SW 1271 (cell line): Measurements from ENCODE around the gene RBM43.
A peak's percentile ranks its signal among the peaks of the same experiment; 100 is the strongest.
"Not testable (repeated sequence)": the region's sequence is repeated elsewhere in the genome, so short reads cannot be mapped to it uniquely, and the experiment has no call there.

Experiments used
- DNase-seq, 2 experiments: peaks; one replicate each; lab custom pipeline; 2025; lab: John Stamatoyannopoulos, UW

Gene RBM43

DNA sequence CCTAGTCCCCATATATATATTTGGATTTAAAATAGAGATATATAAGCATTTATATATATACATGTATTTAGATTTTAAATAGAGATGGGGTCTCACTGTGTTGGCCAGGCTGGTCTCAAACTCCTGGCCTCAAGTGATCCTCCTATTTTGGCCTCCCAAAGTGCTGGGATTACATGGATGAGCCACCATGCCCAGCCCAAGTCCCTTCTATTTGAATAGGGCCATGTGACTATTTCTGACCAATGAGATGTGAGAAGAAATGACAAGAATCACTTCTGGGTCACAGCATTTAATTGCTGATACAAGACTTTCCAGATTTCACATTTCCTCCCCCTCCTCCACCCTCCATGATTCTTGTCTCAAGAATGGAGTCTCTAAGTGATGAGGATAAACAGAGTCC, 6.4 kb upstream of the RBM43 start:
- DNase-seq, result no peak

DNA sequence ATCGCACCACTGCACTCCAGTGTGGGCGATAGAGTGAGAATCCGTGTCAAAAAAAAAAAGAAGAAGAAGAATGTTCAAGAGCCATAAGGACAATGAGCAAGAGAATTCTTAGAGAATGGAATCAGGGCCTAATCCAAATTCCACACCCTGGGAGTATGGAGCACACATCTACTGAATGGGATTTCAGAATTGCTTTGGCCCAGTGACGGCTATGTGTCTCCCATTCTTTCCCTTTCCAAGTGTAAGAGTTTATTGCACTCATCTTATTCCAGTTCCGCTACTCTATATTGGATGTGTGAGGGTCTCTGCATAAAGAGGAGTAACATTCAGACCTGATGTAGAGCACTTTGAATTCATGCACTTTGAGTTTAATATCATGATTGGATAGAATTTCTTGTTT, 5.9 kb upstream of the RBM43 start:
- DNase-seq, result no peak

DNA sequence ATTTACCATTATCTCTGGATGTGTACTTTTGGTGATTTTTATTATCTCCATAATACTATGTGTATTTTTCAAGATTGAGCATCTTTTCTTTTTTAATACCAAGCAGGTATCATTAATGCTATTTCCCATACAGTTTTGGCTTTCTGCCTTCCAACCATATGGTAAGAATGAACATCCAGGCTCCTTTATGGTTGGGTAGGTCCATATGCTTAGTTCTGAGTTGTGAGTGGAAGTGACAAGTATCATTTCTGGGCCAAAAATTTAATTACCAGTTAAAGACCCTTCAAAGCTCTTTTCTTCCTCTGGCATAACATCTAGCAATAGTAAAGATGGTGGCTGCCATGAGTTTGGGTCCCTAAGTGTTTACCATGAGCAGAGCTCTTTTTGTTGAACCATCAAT, 4.3 kb upstream of the RBM43 start:
- DNase-seq, result no peak

DNA sequence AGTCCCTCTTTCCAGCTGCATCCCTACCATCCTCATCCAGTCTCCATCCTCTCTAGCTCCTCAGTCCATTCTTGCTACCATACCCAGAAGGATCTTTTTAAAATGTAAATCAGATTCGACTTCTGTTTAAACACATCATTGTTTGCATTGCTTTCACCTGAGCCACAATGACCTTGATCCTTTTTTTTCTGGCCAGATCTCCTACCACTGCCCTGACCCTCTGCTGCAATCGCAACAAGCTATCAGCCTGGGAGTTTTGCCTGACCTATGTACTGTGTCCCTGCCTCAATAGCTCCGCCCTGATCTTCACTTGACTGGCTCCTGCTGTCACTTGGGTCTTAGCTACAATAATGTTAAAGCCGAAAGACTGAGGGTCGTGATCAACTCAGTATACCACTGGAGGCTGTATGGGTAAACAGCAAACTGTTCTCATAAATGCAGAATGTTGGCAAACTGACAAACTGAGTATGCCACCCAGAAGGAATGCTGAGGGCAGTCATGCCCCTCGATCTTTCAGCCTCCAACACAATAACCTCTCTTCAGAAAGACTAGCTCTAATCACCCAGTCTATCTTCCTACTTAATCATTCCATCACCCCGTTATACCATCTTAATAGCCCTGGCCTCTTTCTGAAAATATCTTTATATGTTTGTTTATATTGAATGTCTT, 2.6 kb upstream of the RBM43 start:
- DNase-seq, result no peak

DNA sequence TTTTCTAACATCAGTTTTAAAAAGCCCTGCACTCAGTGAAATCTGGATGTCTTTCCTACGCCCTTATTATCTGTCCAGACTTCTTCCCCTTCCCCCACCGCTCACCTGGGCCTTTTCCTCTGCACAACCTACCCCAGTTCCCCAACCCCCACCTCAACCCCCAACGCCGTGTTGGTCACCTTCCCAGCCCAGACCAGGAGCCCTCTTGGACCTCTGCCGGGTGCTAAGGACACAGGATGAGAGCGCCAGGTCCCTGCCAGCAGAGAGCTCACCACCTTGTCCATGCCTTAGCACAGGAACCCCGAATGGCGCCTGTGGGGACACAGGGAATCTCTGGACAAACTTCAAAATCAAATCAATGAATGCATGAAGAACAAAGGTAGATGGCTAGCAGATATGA, 966 bp upstream of the RBM43 start:
- no peak for DNase-seq

DNA sequence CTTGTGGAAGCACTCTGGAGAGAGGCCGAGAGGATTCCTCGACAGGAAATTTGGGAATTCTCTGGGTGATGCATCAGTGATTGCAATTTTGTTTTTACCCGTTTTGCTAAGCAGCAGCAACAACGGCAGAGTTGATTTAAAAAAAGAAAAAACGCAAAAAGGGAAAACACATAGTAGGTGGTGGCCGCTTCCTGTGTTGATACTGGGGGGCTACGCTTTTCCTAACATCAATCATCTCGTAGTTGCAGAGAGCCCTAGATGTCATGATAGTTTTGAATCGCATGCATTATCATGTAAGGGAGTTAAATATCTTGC, 271 bp upstream of the RBM43 start:
- no peak for DNase-seq

DNA sequence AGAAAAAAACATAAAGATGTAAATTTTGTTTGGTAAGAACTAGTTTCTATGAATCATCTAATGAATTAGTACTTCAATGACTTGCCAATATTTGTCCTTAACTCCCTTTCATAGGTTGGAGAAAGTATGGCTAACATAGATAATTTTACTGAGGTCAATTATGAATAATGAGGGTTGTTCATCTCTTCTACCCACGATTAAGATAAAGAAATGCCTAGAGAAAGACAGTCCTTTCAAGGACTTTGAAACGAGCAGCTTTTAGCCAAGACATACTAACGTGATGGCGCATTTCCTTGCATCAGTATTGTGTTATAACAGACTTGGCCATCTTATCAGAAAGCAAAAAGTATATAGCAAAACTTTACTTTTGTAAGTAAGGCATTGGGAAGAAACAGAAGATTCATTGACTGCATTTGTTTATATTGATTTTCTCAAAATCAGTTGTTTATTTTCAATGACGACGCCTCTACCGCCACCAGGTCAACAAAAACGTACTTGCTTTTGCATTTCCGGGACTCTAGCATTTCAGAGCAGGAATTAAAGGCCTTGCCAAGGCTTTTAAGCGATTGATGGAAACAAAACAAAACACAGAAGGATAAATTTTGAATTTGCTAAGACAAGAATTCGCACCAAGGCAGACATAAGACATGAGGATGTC, 961 bp downstream of the RBM43 start:
- peak in 1 of 2 experiments; percentile 41 for DNase-seq

DNA sequence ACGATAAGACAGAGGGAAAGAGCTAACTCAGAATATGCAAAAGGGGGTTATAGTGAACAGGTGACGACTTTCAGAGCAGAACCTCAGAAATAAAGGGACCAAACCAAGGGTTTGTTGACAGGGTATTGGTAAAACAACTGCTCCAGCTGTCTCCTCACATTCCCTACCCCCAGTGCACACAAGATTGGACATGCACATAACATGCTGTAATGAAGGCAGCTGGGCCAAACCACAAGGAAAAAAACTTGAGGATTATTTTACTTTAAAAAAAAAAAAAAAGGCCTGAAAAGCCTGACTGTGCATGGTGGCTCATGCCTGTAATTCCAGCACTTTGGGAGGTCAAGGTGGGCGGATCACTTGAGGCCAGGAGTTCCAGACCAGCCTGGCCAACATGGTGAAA, 3.5 kb downstream of the RBM43 start:
- DNase-seq, result no peak

DNA sequence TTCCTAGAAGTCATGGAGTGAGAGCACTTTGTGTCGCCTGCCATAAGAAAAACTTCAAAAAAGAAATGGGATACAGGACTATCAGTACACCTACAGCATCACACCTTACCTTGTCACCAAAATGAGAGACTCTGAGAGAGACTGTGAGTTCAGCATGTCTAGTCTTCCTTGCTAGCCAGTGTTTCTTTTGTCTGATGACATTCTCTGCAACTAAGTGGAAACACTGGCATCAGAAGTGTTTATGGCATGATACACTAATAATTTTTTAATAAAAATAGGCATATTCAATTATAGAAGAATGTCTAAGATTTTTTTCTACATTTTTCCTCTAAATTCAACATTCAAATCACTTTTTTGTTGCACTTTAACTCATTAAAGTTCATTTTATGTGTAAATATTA, 9.0 kb downstream of the RBM43 start:
- DNase-seq, result no peak

DNA sequence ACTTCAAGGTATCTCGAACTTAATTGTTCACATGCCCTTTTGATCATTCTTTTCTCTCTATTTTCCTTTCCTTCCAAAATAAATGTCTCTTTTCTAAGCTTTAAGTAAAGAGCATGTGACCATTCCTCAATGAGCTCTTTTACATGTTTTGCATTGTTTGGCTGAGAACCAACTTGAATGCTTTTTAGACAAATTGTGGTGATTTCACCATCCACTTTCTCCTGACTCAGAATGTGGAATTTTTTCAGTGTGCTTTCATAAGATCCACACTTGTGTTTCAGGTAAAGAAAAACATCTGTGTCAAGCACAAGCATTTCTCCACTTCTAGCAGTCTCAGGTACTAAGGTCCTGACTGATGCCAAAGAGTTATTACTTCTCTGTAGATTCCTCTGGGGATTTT, 10.7 kb downstream of the RBM43 start:
- no peak for DNase-seq

DNA sequence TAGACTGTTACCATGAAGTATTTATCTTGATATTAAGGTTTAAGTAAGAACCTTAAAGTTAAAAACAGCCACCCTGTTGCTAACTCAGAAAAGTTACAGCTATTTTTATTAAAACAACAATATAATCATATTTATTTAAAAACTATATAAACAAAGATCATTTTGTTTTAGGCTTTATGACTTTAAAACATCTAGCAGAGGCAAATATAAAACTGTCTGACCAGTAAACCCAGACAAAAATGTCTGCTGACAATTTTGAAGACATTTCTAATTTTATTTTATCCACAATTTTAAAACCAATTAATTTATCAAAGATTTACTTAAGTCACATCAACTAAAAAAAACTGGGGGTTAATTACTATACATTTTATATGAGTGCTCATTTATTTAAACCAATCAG, 14.2 kb downstream of the RBM43 start:
- no peak for DNase-seq

DNA sequence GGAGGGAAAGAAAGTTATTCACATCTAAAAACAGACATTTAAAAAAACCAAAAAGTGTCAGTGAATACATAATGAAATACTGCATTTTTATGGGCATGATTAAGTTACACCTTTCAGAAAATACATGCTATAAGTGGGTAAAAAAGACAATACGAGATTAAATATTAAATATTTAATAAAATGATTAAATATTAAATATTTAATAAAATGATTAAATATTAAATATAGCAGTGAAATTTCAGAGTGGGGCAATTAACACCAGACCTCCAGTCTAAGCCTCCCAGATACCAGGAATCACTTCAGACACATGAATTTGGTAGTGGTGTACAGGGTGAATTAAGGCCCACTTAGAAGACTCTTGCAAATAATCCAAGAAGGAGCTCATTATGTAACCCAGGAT, 15.5 kb downstream of the RBM43 start:
- DNase-seq, result no peak

DNA sequence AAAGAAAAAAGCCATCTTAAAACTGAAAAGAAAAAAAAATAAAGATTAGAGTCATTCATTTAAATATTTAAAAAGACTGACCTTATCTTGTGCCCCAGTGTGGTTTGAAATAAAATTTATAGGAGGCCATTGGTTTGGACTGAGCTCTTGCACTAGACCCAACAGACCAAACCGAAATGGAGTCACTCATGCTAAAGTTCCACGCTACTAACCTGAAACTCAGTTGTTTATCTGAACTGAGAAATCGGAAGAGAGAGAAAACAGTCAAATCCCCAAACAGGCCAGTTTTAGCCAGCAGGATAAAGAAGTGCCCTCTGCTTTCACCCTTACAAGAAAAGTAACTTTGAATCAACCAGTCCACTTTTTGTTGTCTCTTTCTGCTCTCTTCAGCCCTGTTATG, 18.2 kb downstream of the RBM43 start:
- no peak for DNase-seq

DNA sequence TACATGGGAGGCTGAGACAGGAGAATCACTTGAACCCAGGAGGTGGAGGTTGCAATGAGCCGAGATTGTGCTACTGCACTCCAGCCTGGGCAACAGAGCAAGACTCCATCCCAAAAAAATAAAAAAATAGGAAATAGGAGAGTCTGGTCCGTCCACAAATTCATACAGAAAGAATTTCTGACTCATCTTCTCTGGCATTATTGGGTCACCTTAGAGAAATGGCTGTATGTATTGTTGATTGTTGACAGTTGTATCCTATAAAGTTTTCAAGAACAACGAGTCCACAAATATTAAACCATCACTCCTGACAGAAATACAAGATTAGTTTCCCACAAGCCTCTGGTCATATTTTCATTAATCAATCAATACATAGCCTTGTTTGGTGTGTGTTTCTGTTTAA, 20.4 kb downstream of the RBM43 start:
- DNase-seq, result no peak

DNA sequence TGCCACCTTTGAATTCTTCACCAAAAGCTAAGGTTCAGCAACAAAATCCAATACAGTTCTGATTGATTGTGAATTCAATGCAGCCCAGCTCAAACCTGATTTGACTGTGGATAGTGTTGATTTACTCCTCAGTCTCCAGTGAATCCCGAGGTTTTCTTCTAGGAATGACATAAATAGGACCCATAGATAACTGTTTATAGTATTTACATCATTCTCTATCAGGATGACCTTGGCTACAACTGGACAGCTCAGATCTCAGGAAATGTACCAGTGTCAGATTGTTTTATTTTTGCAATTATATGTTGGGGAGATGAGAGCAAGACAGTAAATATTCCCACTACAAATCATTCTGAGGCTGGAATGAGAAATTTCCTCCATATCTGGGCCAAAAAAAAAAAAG, 21.2 kb downstream of the RBM43 start:
- DNase-seq, result no peak

DNA sequence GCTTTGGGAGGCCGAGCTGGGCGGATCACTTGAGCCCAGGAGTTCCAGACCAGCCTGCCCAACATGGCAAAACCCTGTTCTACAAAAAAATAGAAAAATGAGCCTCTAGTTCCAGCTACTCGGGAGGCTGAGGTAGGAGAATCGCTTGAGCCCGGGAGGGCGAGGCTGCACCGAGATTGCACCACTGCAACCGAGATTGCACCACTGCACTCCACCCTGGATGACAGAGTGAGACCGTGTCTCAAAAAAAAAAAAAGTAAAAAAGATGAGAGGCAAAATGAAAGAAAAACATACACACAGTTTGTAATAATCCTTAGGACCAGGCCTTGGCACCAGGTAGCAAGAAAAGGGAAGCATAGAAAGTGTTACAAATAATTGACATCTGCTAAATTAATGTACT, 22.0 kb downstream of the RBM43 start:
- DNase-seq, result no peak

DNA sequence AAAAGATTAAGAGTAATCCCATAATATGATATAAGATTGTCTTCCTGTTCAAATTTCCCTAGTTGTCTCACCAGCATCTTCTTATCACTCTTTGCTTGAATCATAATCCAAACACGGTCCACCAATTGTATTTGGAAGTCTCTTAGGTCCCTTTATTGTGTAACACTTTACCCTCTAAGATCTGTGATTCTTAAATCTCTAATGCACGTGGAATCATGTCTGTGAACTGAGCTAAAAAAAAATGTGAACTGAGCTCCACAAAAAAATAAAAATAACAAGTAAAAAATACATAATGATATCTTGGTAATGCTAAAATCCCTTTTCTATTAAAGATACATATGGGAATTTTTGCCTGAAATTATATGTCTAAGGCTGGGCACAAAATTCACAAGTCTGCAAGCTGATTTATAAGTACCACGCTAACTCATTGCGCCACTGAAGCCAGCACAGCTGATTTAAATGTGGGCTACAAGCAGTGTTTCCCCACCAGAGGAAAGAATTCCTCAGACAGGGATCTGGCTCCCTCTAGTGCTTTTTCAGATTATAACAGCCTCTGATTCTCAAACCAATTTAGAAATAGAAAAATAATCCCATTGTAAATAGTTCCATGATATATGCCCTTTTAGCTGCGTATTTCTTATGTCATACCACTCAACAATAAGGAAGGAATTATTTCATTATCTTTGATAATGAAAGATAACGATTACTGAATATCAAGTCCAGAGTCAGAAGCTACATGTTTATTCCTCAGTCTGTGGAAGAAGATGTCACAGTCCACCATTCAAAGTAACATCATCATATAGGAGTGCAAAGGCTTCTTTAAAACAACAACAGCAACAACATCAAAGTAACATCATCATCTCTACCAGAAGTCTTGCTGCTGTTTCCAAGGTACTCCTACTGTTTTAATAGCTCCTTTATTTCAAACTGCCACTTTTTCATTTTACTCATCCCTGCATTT, 22.9 kb downstream of the RBM43 start:
- peak in 1 of 2 experiments; percentile 46 for DNase-seq

DNA sequence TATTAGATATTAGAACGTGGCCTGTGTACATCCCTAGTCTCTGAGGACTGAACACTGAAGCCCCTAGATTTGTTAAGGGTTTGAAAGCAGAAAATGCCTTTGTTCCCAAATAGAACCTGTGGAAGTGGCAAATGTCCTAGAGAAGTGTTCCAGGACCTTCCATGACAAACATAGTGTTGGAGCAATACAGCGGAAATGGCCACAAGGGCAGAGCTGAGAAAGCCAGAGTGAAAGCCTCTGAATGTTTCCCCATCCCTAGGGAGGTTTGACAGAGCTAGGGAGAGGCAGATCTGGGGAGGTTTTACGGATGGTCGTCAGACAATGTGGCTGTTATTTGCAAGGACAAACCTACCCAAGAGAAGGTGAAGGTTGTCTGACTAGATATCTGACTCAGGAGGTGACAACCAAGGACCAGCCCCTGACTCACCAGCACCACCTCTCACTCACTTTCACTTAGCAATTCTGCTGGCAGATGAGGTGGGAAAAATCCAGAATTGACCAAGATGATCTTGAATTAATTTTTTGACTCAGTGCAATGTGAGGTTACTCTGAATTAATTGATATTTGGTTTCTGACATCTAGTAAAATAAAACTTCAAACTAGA, 24.1 kb downstream of the RBM43 start:
- no peak for DNase-seq

DNA sequence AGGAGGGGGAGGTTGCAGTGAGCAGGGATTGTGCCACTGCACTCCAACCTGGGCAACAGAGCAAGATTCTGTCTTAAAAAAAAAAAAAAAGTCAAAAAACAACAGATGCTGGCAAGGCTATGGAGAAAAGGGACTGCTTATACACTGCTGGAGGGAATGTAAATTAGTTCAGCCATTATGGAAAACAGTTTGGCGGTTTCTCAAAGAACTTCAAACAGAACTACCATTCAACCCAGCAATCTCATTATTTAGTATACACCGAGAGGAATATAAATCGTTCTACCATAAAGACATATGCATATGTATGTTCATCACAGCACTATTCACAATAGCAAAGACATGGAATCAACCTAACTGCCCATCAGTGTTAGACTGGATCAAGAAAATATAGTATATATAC, 27.9 kb downstream of the RBM43 start:
- not testable (repeated sequence) for DNase-seq

DNA sequence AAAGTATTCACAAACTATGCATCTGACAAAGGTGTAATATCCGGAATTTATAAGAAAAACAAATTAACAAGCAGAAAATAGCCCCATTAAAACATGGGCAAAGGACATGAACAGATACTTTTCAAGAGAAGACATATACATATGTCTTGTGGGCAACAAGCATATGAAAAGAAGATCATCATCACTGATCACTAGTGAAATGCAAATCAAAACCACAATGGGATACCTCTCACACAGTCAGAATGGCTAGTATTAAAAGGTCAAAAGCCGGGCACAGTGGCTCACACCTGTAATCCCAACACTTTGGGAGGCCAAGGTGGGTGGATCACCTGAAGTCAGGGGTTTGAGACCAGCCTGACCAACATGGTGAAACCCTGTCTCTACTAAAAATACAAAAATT, 28.4 kb downstream of the RBM43 start:
- DNase-seq, result not testable (repeated sequence)

DNA sequence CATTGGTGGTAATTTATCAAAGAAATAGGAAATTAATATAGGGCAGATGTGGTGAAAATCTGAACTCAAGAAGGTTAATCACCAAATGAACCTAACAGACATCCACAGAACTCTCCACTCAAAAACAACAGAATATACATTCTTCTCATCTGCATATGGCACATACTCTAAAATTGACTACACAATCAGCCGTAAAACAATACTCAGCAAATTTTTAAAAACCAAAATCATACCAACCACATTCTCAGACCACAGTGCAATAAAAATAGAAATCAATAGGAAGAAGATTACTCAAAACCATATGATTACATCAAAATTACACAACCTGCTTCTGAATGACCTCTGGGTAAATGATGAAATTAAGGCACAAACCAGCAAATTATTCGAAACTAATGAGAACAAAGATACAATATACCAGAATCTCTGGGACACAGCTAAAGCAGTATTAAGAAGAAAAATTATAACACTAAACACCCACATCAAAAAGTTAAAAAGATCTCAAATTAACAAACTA, 31.0 kb downstream of the RBM43 start:
- DNase-seq, result no peak

DNA sequence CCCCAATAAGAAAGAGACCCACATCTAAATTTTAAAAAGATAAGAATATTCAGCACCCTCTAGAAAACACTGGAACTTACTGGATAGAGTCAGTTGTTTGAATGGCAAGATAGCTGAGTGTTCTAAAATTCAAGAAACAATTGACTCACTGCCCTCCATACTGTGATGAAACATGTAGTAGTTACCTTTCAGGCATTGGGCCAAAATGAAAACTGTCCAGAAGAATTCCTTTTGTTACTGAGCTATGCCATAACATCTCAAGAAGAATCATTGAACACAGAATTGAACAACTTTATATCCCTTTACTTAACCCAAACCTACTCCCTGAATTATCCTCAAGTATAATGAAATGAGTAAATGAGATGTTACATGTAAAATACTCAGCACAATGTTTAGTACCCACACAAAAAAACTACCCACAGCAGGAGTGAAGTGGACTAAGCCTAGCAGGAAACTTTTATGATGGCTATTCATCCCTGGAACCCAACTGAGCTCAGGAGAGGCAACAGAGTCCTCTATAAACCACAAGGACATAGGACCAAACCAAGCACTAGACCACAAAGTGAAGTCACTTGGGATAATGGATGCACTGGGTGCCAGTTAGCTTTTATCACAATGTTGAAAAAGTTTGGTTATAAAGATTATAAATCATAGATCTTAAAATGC, 32.7 kb downstream of the RBM43 start:
- no peak for DNase-seq
